GM18508 (cell line): ENCODE data around the gene TCTA.
"Not testable (repeated sequence)": the region's sequence is repeated elsewhere in the genome, so short reads cannot be mapped to it uniquely, and the experiment has no call there.

Source experiments
- ATAC-seq: cut with Tn5 transposase; IDR thresholded peaks from one replicate; pipeline ENCODE4 v1.9.1; 2021; ENCODE audit warnings: moderate number of reproducible peaks; ENCODE audit not compliant: insufficient read depth, unreplicated experiment

Gene TCTA

GRCh38 chr3:49411968-49412631 is at the start of gene TCTA, which contains the start of gene RHOA:
TCTA (plus strand) TSS chr3:49412423; CDS start chr3:49412427, 4 bp downstream.
RHOA (minus strand) TSS chr3:49411976; CDS start chr3:49375589, 36,387 bp downstream.
- ATAC-seq: peak; percentile 66

- ATAC-seq: no peak
Measured at GRCh38 chr3:49362561-49362960, 49.7 kb upstream of the TCTA start.

GRCh38 chr3:49370585-49371290 is 41.5 kb upstream of the TCTA start:
- ATAC-seq: no peak

GRCh38 chr3:49371946-49372345 is 40.3 kb upstream of the TCTA start:
- ATAC-seq: no peak

- ATAC-seq: no peak
Measured at GRCh38 chr3:49377483-49377882, 34.7 kb upstream of the TCTA start.

- no peak for ATAC-seq
Measured at GRCh38 chr3:49378249-49378895, 33.9 kb upstream of the TCTA start.

- no peak for ATAC-seq
Measured at GRCh38 chr3:49383387-49383786, 28.8 kb upstream of the TCTA start.

GRCh38 chr3:49385617-49386016 is 26.6 kb upstream of the TCTA start:
- ATAC-seq: no peak

GRCh38 chr3:49386056-49386756 is 26.0 kb upstream of the TCTA start:
- ATAC-seq: no peak

- no peak for ATAC-seq
Measured at GRCh38 chr3:49387721-49388120, 24.5 kb upstream of the TCTA start.

GRCh38 chr3:49388289-49388820 is 23.9 kb upstream of the TCTA start:
- no peak for ATAC-seq

- no peak for ATAC-seq
Measured at GRCh38 chr3:49389297-49389696, 22.9 kb upstream of the TCTA start.

GRCh38 chr3:49391310-49391709 is 20.9 kb upstream of the TCTA start:
- ATAC-seq: not testable (repeated sequence)

GRCh38 chr3:49397470-49397869 is 14.8 kb upstream of the TCTA start:
- ATAC-seq: no peak

- ATAC-seq: no peak
Measured at GRCh38 chr3:49399461-49399860, 12.8 kb upstream of the TCTA start.

GRCh38 chr3:49401766-49402165 is 10.5 kb upstream of the TCTA start:
- ATAC-seq: no peak

GRCh38 chr3:49403891-49404290 is 8.3 kb upstream of the TCTA start:
- no peak for ATAC-seq

- not testable (repeated sequence) for ATAC-seq
Measured at GRCh38 chr3:49405570-49405969, 6.7 kb upstream of the TCTA start.

- no peak for ATAC-seq
Measured at GRCh38 chr3:49406571-49407565, 5.4 kb upstream of the TCTA start.
